DMS 273 treated with DMSO at 0.1 percent for 48 hours (cell line): ENCODE measurements around the gene TFE3.

ENCODE experiments used
- DNase-seq: peaks from one replicate; lab custom pipeline; 2025; lab: John Stamatoyannopoulos, UW

TFE3 gene

GRCh38 chrX:49061490-49061889, 18.3 kb upstream of the TFE3 start:
- DNase-seq: no peak

GRCh38 chrX:49060914-49061313, 17.8 kb upstream of the TFE3 start:
- no peak for DNase-seq

- no peak for DNase-seq
Measured at GRCh38 chrX:49059681-49060085, 16.5 kb upstream of the TFE3 start.

- DNase-seq: no peak
Measured at GRCh38 chrX:49059201-49059600, 16.0 kb upstream of the TFE3 start.

- no peak for DNase-seq
Measured at GRCh38 chrX:49058794-49059193, 15.6 kb upstream of the TFE3 start, which contains the start of gene CCDC120. Gene CCDC120 (plus strand): TSS chrX:49058999. CDS start chrX:49062042, 3,043 bp downstream.

GRCh38 chrX:49054073-49054762, 11.1 kb upstream of the TFE3 start:
- no peak for DNase-seq

- peak; percentile 36 for DNase-seq
Measured at GRCh38 chrX:49053223-49054072, 10.3 kb upstream of the TFE3 start.

GRCh38 chrX:49043987-49044281, 777 bp upstream of the TFE3 start:
- DNase-seq: no peak

- no peak for DNase-seq
Measured at GRCh38 chrX:49042581-49043219, 457 bp downstream of the TFE3 start.

- DNase-seq: no peak
Measured at GRCh38 chrX:49041744-49042580, 1.2 kb downstream of the TFE3 start.

GRCh38 chrX:49040376-49040955, 2.7 kb downstream of the TFE3 start:
- DNase-seq: no peak

- peak; percentile 53 for DNase-seq
Measured at GRCh38 chrX:49039598-49040375, 3.4 kb downstream of the TFE3 start.

- no peak for DNase-seq
Measured at GRCh38 chrX:49037883-49038475, 5.2 kb downstream of the TFE3 start.

GRCh38 chrX:49030283-49030682, 12.9 kb downstream of the TFE3 start:
- no peak for DNase-seq

- DNase-seq: no peak
Measured at GRCh38 chrX:49029876-49030275, 13.3 kb downstream of the TFE3 start.

GRCh38 chrX:49019599-49020249, 23.4 kb downstream of the TFE3 start:
- DNase-seq: no peak

GRCh38 chrX:49019050-49019449, 24.1 kb downstream of the TFE3 start:
- no peak for DNase-seq

- no peak for DNase-seq
Measured at GRCh38 chrX:49003696-49004095, 39.5 kb downstream of the TFE3 start.

GRCh38 chrX:49002091-49002935, 40.8 kb downstream of the TFE3 start, which contains the start of gene GRIPAP1:
Gene GRIPAP1 (minus strand): TSS chrX:49002264. CDS start chrX:49002229, 35 bp downstream.
- DNase-seq: peak; percentile 80
